HG03280 (cell line): ENCODE measurements around the gene CYTH4.
"Not testable (repeated sequence)": the region's sequence is repeated elsewhere in the genome, so short reads cannot be mapped to it uniquely, and the experiment has no call there.

Experiments
- ATAC-seq: cut with Tn5 transposase; IDR thresholded peaks from one replicate; pipeline ENCODE4 v1.9.1; 2021; ENCODE audit warnings: mild to moderate bottlenecking, moderate library complexity; ENCODE audit not compliant: unreplicated experiment

Gene CYTH4, protein sequence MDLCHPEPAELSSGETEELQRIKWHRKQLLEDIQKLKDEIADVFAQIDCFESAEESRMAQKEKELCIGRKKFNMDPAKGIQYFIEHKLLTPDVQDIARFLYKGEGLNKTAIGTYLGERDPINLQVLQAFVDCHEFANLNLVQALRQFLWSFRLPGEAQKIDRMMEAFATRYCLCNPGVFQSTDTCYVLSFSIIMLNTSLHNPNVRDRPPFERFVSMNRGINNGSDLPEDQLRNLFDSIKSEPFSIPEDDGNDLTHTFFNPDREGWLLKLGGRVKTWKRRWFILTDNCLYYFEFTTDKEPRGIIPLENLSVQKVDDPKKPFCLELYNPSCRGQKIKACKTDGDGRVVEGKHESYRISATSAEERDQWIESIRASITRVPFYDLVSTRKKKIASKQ

GRCh38 chr22:37282385-37282677, at the start of gene CYTH4:
TSS of gene CYTH4 (plus strand) at chr22:37282508. CDS start at chr22:37282570, 62 bp downstream.
- ATAC-seq = peak; percentile 54

DNA sequence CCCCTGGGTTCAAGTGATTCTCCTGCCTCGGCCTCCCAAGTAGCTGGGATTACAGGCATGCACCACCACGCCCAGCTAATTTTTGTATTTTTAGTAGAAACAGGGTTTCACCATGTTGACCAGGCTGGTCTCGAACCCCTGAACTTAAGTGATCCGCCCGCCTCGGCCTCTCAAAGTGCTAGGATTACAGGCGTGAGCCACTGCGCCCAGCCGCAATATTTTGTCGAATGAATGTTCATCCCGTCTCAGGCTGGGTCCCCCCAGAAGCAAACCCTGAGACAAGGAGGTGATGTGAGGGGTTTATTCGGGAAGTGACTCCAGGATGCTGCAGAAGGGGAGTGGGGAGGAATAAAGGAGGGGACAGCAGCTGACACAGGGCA, 48.9 kb upstream of the CYTH4 start:
- ATAC-seq = not testable (repeated sequence)

DNA sequence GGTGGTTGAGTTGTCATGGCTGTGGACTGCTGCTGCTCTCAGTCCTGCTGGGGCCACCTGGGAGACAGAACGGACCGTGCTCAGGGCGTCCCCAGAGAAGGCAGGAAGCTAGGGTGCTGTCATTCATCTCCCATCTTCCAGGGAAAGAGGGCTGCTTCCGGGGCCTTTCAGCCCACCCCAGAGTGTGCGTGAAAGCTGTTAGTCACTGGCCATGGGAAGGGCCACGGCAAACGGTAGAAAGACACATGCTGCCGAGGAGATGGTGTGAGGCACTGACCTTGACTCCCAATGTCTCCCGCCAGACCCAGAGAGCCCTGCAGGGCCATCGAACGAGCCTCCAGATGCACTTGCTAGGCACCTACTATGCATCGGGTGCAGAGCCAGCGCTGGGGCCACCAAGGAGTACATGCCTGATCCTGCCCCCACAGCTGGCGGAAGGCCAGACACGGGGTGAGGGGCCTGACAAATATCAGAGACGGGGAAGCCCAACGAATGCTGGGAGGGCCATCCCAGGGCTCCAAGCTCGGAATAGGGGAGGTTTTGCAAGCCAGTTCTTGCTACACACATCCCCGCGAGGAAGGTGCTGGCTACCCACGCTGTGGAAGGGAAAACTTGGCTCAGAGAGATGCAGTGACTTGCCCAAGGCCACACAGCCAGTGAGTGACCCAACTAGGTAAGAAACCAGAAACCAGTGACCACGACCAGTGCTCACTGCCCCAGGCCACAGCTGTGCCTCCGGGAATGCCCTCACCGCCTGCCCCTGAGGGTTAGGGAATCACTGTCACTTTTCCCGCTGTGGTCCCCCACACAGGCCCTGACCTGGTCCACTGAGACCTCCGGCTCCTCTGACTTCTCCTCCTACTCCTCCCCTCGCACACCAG, 48.3 kb upstream of the CYTH4 start:
- ATAC-seq = no peak

DNA sequence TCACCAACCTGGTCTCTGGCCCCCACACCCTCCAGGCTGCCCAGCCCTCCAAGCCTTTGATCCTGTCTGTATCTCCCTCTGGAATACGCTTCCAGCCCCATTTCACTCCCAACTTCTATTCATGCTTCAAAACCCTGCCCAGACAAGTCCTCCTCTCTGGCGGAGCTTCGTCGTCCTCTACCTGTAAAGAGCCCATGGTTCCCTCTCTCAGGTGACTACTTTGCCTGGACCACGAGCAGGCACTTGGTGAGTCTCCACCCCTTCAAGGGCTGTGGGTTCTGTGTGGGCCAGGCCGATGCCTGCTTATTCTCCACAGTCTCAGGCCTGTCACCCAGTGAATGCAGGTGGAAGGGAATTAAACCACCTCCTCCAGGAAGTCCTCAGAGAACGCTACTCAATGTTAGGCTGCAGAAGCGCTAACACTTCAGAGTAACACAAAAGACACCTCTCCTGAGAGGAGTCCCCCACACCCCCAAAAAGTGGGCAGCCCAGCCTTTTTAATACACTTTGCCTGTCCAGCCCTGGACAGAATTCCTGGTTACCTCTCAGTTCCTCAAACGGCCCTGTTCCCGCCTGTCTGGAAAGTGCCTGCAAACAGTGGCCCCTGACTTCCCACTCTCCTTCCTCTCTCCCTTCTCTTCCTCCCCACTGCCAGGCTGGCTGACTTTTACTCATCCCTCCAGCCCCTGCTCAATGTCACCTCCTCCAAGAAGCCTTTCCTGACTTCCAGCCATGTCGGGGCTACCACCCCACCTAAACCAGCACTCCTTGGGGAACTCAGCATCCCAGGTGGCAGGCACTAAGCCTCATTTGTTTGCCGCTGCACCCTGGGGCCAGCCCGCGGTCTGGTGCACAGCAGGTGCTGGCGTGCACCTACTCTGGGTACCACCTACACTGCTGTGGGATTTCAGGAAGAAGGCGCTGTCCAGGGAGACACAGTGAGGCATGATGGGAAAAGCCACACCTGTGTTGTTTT, 47.3 kb upstream of the CYTH4 start:
- no peak for ATAC-seq

GRCh38 chr22:37235897-37236607, 46.3 kb upstream of the CYTH4 start:
- ATAC-seq = no peak

DNA sequence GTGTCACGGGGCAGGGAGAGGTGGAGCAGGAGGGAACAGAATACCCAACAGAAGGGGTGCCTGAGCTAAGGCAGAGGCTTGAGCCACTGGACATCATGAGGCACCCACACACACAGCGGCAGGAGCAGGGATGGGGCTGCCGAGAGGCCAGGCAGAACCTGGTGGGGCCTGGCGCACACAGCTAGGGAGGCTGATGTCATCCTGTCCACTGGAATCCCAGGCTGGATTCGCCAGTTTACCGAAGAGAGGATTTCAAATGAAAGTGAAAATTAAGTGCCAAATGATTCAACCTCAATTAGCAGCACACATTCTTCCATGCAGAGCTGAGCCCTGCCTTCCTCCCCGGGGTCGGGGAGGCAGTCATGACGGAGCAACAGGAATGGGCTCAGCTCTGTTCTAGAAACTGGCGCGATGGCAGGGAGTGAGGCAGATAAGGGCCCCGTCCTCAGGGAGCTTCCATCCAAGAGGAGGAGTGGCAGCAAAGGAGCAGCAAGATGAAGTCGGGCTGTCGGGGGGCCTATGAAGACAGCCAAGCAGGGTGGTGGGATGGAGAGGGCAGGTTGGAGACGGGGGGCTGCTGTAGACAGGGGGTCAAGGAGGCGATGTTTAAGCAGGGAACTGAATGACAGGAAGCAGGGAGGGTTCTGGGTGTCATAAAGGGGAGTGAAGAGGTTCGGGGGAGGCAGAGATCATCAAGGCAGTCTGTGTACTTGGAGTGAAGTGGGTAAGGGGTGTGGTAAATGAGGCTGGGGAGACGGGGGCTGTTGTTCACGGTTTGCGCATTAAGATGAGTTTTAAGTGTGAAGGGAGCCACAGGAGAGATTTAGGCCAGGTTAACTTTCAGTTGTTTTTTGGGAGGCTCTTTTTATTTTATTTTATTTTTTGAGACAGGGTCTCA, 44.7 kb upstream of the CYTH4 start:
- no peak for ATAC-seq

DNA sequence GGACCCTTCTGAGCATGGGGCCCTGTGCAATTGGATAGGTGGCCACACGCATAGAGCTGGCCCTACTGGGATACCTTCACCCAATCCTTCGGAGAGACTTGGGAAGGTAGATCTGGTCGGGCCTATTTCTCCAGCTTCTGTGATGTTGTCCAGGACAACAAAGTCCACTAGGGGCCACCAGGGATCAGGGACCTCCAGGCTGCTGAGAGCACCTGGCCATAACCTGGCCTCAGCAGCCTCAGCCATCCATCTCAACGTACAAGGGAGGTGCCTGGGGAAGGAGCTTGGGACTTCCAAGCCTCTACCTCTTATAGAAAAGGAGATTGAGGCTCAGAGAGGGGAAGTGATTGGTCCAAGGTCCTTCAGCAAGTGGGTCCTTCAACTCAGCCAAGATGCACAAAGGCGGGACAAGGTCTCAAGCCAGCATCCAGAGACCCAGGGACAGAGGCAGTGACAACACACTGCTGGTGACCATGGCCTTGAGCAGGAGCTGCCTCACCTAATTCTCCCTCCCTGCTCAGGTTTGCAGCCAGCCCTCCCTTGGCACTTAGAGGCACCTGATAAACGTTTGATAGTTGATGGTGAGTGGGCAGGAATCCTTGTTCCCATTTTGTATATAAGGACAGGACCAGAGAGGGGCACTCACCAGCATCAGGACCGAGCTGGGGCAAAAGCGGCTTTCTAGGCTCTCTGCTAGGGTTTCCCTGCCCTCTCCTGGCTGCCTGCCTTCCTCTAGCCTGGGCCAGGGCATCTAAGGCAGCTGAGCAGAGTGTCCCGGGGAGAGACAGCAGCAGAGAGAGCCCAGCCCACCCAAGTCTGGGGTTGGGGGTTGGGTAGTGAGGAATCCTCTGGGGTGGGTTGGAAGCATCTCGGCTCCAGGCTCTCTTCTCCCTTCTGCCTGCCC, 42.7 kb upstream of the CYTH4 start:
- ATAC-seq = no peak

DNA sequence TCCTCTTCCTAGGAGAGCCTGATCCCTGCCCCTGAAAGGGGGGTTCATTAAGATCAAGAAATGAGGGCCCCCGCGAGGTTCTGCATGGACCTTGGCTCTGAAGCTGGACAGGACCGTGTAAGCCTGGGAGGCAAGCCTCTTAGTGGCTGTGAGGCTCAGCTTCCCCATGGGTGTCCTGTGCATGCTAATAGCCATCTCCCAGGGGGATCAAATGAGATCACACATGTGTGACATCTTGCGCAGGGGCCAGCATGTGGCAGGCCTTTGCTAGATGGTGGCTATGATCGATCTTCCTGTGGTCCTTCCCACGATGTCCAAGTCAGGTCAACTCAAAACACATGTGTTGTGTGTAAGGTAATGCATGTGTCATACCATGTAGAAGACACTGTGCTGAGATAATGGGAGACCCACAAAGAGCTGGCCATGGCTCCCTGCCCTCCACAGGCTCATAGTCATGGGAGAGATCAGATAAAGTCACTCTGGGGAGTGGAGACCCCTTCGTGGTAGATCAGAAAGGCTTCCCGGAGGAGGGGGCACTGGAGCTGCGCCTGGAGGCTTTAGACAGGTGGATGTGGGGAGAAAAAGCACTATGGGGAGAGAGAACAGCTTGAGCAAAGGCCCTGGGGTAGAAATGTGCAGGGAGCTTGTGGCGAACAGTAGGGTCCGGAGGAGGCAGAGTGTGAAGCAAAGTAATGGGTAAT, 41.9 kb upstream of the CYTH4 start:
- no peak for ATAC-seq

- no peak for ATAC-seq
These were observed 41.4 kb upstream of the CYTH4 start for GRCh38 chr22:37240941-37241320.

DNA sequence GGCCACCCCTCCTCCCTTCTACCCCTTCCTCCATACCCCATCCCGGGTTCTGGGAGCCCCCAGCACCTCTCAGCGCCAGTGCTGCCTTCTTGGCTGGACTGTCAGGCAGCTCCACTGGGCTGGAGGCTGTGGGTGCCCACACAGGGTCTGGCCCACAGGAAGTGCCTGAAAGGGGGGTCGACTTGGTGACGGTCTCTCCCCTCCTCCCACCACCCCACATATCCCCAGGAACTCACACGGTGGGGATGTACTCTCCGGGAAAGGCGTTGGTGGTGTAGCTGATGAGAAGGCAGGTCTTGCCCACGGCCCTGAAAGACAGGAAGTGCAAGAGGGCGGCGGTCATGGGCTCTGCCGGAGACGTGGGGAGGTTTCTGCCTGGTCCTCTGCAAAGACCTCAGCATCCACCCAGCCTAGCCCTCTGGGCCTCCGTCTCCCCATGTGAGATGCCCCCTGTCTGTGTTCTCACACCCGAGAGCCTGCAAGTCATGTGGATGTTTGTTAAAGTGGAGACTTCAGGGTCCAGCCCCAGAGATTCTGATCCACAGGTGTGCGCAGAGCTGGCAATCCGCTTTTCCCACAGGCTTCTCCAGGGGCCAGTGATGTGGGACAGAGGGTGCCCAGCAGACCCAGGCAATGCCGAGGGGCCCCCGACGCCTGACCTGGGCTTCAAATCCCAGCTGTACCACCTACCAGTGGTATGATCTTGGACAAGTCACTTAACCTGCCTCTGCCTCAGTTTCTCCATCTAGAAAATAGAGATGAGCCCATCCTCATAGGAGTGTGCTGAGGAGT, 40.8 kb upstream of the CYTH4 start:
- no peak for ATAC-seq

DNA sequence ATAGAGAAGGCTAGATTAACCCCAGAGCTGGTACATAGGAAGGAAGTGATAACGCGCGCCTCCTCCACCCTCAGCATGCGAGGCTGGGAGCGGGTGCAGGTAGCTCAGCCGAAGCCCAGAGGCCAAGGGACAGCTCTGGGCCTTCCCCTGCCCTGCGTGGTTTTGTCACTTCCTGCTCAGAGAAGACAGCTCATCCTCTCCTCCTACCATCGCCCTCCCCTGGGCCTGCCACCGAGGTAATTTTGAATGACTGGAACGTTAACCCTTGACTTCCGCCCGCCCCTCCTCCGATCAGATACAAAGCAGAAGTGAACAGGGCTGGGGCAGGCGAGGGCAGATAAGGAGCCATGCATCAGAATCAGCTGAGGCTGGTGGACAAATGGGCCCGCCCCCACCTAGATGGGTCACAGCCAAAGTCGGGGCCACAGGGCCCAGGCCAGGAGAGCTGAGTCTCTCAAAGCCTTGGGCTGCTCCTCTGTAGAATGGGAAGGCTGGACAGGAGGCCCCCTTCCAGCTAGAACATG, 39.9 kb upstream of the CYTH4 start:
- peak; percentile 66 for ATAC-seq

GRCh38 chr22:37243402-37244113, 38.8 kb upstream of the CYTH4 start:
- peak; percentile 3 for ATAC-seq

DNA sequence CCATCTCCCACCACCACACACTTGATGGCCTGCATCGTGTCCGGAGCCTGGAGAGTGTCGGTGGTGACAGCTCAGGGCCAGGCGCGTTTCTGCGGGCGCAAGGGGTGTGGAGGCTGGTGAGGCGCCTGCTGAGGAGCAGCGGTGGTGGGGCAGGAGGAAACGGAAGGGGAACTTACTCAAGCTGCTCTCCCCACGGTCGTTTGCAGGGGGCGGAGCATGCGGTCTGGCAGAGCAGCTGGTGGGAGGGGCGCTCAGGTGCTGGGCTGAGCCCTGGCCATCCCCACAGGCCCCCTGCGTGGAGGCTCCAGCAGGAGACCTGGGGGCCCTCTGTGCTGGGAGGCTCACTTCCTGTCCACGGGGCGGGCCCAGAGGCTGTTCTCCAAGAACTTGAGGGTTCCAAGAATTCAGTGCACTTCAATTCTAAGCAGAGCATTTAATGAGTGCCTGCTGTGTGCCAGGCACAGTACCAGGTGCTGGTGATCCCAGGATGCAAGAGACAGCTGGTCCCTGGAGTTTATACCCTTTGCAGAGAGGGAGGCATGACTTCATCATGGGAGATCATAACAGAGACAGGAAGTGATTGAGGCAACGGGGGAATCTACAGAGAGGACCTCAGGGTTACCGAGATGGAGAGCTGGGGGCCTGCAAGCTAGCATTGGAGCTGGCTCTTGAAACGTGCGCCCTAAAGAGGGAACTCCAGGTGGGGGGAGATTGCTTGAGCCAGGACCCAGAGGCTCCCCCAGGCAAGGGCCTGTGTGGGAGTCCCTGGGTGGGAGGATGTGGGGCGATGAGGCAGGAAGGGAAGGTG, 38.0 kb upstream of the CYTH4 start, which contains the start of gene RAC2:
RAC2 (minus strand) TSS at position 156 of the 808 bp plus-strand sequence; CDS start at position 35, 121 bp downstream.
- peak; percentile 47 for ATAC-seq

GRCh38 chr22:37244922-37245722, 37.2 kb upstream of the CYTH4 start:
- ATAC-seq = no peak
